Loucy (cell line): ENCODE data around the gene CDC25A.

ENCODE experiments used
- H2AFZ ChIP-seq: fragments of 200-600 bp; sonication (generic); 2 replicates; pipeline ENCODE4 v1.6.0; 2016; ENCODE audit warnings: antibody characterized with exemption, mild to moderate bottlenecking, low read length, moderate library complexity
- H3F3A ChIP-seq: fragments of 200-600 bp; 2 replicates; pipeline ENCODE4 v1.6.0; 2016; ENCODE audit warnings: antibody characterized with exemption, low read depth, mild to moderate bottlenecking
- H3K27me3 ChIP-seq: fragments of 200-600 bp; sonication (generic); 2 replicates; pipeline ENCODE4 v1.6.1; 2014; ENCODE audit warnings: low read length, mild to moderate bottlenecking; ENCODE audit not compliant: insufficient read depth, poor library complexity, severe bottlenecking
- H3K36me3 ChIP-seq: fragments of 200-600 bp; sonication (generic); 2 replicates; pipeline ENCODE4 v1.6.1; 2016; ENCODE audit warnings: low read length; ENCODE audit not compliant: insufficient read depth
- H3K4me1 ChIP-seq: fragments of 200-600 bp; sonication (generic); 2 replicates; pipeline ENCODE4 v1.5.1; 2014; ENCODE audit warnings: low read length, mild to moderate bottlenecking; ENCODE audit not compliant: insufficient read depth, poor library complexity, severe bottlenecking
- H3K4me2 ChIP-seq: fragments of 200-600 bp; sonication (generic); 2 replicates; pipeline ENCODE4 v1.6.0; 2014; ENCODE audit warnings: antibody characterized with exemption, low read length, low read depth, mild to moderate bottlenecking; ENCODE audit not compliant: poor library complexity, severe bottlenecking
- H3K4me3 ChIP-seq: fragments of 200-600 bp; sonication (generic); 2 replicates; pipeline ENCODE4 v1.5.1; 2014; ENCODE audit warnings: low read length, mild to moderate bottlenecking, mixed read lengths; ENCODE audit not compliant: poor library complexity, severe bottlenecking
- H3K79me2 ChIP-seq: fragments of 200-600 bp; sonication (generic); 2 replicates; pipeline ENCODE4 v1.6.1; 2014; ENCODE audit warnings: low read length; ENCODE audit not compliant: insufficient read depth
- H3K9ac ChIP-seq: fragments of 200-600 bp; sonication (generic); 2 replicates; pipeline ENCODE4 v1.6.0; 2014; ENCODE audit warnings: mild to moderate bottlenecking, low read depth, low read length, moderate library complexity; ENCODE audit not compliant: poor library complexity, severe bottlenecking
- H3K9me2 ChIP-seq: fragments of 200-600 bp; sonication (generic); replicated peaks from 2 replicates; pipeline ENCODE4 v1.6.1; 2016; ENCODE audit warnings: low read depth, low read length, mixed read lengths
- H3K9me3 ChIP-seq: fragments of 200-600 bp; sonication (generic); 2 replicates; pipeline ENCODE4 v1.6.1; 2014; ENCODE audit warnings: mild to moderate bottlenecking, antibody characterized with exemption, low read length, low read depth; ENCODE audit not compliant: insufficient read depth
- H4K20me1 ChIP-seq: fragments of 200-600 bp; sonication (generic); 2 replicates; pipeline ENCODE4 v1.6.0; 2014; ENCODE audit warnings: antibody characterized with exemption, low read length, mild to moderate bottlenecking; ENCODE audit not compliant: insufficient read depth, poor library complexity, severe bottlenecking
- EZH2phosphoT487 ChIP-seq: fragments of 200-600 bp; IDR thresholded peaks from 2 replicates; pipeline ENCODE4 v1.6.1; 2018; ENCODE audit warnings: antibody characterized with exemption, mild to moderate bottlenecking, moderate library complexity, borderline replicate concordance
- TF ChIP-seq, protein P1 (sequence below): fragments of 200-600 bp; sonication (generic); conservative IDR thresholded peaks from 2 replicates; pipeline ENCODE4 v1.5.1; 2014; ENCODE audit warnings: mild to moderate bottlenecking, antibody characterized with exemption, low read length

Gene CDC25A

GRCh38 chr3:48180531-48181253 is 7.5 kb downstream of the CDC25A start:
- Histone ChIP-seq H3K79me2 (peaks cover 82% of the 10 kb centered on the region), H3K4me1 (peaks cover 47% of the 10 kb centered on the region), H3F3A (no peaks in the 10 kb centered on the region), H3K9ac (peak overlapping the region; percentile 14), H3K9me3 (no peaks in the 10 kb centered on the region), H3K9me2 (no peaks in the 10 kb centered on the region), H3K4me2 (peak overlapping the region; percentile 97), H3K27me3 (no peaks in the 10 kb centered on the region), H2AFZ (no peak overlapping the region), H3K4me3 (peak overlapping the region; percentile 23), H3K36me3 (peaks cover 93% of the 10 kb centered on the region), H4K20me1 (peaks cover 66% of the 10 kb centered on the region)
- TF ChIP-seq, protein P1, sequence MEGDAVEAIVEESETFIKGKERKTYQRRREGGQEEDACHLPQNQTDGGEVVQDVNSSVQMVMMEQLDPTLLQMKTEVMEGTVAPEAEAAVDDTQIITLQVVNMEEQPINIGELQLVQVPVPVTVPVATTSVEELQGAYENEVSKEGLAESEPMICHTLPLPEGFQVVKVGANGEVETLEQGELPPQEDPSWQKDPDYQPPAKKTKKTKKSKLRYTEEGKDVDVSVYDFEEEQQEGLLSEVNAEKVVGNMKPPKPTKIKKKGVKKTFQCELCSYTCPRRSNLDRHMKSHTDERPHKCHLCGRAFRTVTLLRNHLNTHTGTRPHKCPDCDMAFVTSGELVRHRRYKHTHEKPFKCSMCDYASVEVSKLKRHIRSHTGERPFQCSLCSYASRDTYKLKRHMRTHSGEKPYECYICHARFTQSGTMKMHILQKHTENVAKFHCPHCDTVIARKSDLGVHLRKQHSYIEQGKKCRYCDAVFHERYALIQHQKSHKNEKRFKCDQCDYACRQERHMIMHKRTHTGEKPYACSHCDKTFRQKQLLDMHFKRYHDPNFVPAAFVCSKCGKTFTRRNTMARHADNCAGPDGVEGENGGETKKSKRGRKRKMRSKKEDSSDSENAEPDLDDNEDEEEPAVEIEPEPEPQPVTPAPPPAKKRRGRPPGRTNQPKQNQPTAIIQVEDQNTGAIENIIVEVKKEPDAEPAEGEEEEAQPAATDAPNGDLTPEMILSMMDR = no peak
- no peak for TF ChIP-seq EZH2phosphoT487

DNA sequence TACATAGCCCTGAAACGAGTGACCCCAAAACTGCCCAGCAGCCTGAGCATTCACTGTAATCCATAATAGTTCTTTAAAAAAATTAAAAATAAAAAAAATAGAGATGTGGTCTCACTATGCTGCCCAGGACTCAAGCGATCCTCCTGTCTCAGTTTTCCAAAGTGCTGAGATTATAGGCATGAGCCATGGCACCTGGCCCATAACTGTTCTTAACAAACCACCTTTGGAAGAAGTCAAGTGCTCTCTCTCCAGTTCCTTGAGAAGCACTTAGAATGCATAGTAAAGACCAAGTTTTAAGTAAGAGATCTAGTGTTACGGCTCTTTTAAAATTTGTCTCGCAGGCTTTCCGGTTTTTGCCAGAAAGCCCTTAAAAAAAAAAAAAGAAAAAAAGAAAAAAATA is 8.2 kb downstream of the CDC25A start:
- H3K4me1 ChIP-seq = peaks cover 40% of the 10 kb centered on the region
- peaks cover 82% of the 10 kb centered on the region for H3K79me2 ChIP-seq
- peaks cover 95% of the 10 kb centered on the region for H3K36me3 ChIP-seq
- H4K20me1 ChIP-seq = peaks cover 59% of the 10 kb centered on the region
- no peaks in the 10 kb centered on the region for H3K9me3 ChIP-seq
- no peaks in the 10 kb centered on the region for H3K9me2 ChIP-seq
- peak overlapping the region; percentile 97 for H3K4me2 ChIP-seq
- no peaks in the 10 kb centered on the region for H3F3A ChIP-seq
- peak overlapping the region; percentile 23 for H3K4me3 ChIP-seq
- TF ChIP-seq, protein P1 = no peak
- TF ChIP-seq EZH2phosphoT487 = no peak
- no peaks in the 10 kb centered on the region for H3K27me3 ChIP-seq
- H3K9ac ChIP-seq = peak overlapping the region; percentile 14
- no peak overlapping the region for H2AFZ ChIP-seq

DNA sequence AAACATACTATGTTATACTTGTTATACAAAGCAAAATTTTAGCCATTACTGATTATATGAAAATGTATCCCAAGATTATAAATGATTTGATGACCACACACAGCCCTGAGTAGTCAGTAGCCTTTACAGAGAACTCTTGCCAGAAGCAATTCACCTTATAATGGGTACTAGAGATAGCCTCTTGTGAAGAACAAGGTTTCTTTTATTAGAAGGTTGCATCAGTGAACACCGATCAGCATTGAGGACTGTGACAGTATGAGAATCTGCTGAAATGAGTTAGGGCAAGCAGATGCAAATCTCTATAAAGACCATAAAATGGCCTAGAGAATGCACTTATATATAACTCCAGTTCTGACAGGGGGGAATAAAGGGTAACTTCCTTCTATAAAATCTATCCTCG is 10.1 kb downstream of the CDC25A start:
- Histone ChIP-seq H3K4me3 (no peak overlapping the region), H3K9me3 (no peaks in the 10 kb centered on the region), H3K9me2 (no peaks in the 10 kb centered on the region), H2AFZ (no peak overlapping the region), H3K4me1 (peaks cover 29% of the 10 kb centered on the region), H3K9ac (no peak overlapping the region), H3K79me2 (peaks cover 81% of the 10 kb centered on the region), H3K4me2 (no peak overlapping the region), H3K27me3 (no peaks in the 10 kb centered on the region), H3K36me3 (peaks cover 96% of the 10 kb centered on the region), H3F3A (no peaks in the 10 kb centered on the region), H4K20me1 (peaks cover 54% of the 10 kb centered on the region)
- TF ChIP-seq EZH2phosphoT487 = no peak
- TF ChIP-seq, protein P1 = no peak
